ENCODE results near the gene GPS1.

- TF ChIP-seq BCL11A (IDR thresholded peaks at IDR 0.05; ENCODE audit: low read depth, low read length), result no peak
- TF ChIP-seq HCFC1 (IDR thresholded peaks at IDR 0.05; ENCODE audit: low read length), result peak; percentile 63
- peak; percentile 74 for TF ChIP-seq POLR2A (IDR thresholded peaks at IDR 0.05; ENCODE audit: low read depth, low read length)
- TF ChIP-seq EP300 (IDR thresholded peaks at IDR 0.05; ENCODE audit: borderline replicate concordance in 1 of 2, control insufficient read depth in 1 of 2, low read depth in 2 of 2, low read length in 2 of 2), result no peak
- TF ChIP-seq NRF1 (conservative IDR thresholded peaks at IDR 0.05; ENCODE audit: low read depth, low read length), result no peak
- no peak for TF ChIP-seq USF1 (IDR thresholded peaks at IDR 0.05; ENCODE audit: borderline replicate concordance, extremely low read length, insufficient read depth, low read depth, low read length)
- TF ChIP-seq, protein P1, sequence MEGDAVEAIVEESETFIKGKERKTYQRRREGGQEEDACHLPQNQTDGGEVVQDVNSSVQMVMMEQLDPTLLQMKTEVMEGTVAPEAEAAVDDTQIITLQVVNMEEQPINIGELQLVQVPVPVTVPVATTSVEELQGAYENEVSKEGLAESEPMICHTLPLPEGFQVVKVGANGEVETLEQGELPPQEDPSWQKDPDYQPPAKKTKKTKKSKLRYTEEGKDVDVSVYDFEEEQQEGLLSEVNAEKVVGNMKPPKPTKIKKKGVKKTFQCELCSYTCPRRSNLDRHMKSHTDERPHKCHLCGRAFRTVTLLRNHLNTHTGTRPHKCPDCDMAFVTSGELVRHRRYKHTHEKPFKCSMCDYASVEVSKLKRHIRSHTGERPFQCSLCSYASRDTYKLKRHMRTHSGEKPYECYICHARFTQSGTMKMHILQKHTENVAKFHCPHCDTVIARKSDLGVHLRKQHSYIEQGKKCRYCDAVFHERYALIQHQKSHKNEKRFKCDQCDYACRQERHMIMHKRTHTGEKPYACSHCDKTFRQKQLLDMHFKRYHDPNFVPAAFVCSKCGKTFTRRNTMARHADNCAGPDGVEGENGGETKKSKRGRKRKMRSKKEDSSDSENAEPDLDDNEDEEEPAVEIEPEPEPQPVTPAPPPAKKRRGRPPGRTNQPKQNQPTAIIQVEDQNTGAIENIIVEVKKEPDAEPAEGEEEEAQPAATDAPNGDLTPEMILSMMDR (IDR thresholded peaks at IDR 0.05 in 2 of 3, conservative IDR thresholded peaks at IDR 0.05 in 1 of 3; ENCODE audit: control insufficient read depth in 2 of 3, extremely low read depth in 1 of 3, insufficient read depth in 1 of 3, low read depth in 3 of 3, low read length in 3 of 3), result no peak
- no peak for TF ChIP-seq FOXK2 (IDR thresholded peaks at IDR 0.05)
- no peak for TF ChIP-seq TARDBP (IDR thresholded peaks at IDR 0.05; ENCODE audit: borderline replicate concordance)
- TF ChIP-seq TCF7 (IDR thresholded peaks at IDR 0.05; ENCODE audit: borderline replicate concordance), result no peak
Measured at GRCh38 chr17:82051776-82052637, at the start of gene GPS1, which contains the start of gene RFNG.
